NCI-H510A (cell line): Measurements from ENCODE around the gene MPP2.
"Not testable (repeated sequence)": the region's sequence is repeated elsewhere in the genome, so short reads cannot be mapped to it uniquely, and the experiment has no call there.

Experiments
- DNase-seq: peaks from one replicate; lab custom pipeline; 2025; lab: John Stamatoyannopoulos, UW

The MPP2 gene

DNA sequence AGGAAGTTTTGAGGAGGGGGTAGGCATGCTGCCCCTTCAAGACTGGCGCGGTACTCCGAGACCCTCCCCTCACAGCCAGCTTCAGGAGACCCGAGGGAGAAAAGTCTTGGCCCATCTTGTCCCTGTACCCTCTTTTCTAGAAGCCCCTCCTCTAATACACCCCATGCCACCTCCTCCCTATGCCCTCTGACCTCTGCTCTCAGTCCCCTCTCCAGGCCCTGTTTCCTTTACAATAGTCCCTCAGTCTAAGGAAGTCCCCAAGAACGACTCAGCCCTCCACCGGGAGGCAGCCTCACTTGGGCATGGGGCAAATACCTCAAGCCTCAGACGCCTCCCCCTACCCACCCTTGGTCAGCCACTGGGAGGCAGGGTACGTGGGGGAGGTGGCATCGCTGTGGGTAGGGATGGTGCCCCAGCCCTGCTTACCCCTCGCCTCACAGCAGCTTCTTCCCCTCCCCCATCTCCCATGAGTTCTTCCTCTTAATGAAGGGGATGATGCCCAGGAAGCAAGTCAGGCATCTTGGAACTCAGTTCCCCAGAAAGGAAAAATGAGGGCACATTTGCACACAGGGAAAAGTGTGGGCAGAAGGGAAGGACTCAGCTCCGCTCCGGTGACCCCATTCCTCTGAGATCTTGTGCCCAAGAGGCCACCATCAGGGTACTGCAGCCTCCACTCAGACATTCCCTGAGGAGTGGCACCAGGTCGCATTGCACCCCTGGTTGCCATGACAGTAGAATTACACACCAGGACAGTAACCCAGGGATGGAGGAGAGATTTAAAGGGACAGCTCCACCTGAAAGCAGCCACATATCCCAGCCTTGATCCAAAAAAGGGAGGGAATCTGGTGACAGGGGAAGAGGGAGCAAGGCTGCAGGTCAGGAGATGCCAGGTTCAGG, 6.2 kb downstream of the MPP2 start:
- no peak for DNase-seq

DNA sequence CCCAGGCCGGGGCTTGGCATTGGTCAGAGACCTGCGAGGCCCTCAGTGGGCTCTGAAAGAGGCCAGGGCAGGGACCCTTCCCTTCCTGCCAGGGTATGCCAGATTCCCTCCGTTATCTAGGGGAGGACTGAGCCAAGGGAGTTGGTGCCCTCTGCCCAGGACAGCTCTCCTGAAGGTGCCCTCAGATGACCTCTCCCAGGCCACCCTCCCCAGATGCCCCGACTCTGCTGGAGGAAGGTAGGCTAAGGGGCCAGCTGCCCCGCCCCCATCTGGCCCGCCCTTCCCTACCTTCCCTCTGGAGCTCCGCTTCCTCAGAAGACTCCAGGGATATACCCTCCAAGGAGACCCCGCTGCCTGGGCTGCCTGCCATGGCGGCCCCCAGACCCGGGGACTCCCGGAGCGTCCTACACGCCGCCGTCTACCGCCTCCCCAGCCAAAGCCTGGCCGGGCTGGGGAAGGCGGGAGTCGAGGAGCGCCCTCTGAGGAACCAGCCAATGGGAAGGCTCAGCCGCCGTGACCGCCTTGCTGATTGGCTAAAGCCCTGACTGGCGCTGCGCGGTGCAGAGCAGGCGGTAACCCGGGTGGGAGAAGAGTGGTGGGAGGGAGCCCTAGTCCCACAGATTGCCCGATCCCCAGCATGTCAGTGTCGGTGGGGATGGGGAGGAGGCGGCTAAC, 7.0 kb downstream of the MPP2 start:
- DNase-seq = peak; percentile 84

DNA sequence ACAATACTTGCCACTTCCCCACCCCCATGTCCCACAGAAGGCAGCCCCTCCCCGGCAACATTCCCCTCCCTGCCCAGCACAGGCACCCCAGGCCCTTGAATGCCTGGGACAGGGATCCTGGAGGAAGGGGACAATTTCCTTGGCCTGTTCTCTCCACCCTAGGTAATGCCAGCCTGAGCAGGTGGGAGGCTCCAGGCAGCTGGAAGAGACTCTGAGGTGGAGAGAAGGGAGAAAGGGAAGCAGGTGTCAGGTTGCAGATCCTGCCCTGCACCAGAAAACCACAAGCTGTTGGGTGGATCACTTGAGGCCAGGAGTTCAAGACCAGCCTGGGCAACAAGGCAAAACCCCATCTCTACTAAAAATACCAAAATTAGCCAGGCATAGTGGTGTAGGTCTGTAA, 8.9 kb downstream of the MPP2 start:
- DNase-seq = no peak

DNA sequence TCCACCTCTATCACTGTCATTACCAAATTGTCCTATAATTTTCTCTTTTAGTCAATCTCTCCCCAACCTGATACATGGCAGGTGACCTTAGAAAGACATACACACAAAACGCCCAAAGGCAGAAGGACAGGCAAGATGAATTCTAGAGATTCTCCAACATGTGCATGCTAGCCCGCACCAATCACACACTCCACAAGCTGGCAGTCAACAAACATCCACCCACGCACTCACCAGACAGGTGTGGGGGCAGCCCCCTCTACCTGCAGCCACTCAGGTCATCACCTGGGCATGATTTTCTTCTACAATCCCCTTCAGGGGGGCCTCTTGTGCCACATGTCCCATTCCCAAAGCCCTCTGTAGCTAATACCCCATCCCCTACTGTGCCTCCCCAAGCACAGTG, 9.5 kb downstream of the MPP2 start:
- no peak for DNase-seq

GRCh38 chr17:43894494-43894893, 12.8 kb downstream of the MPP2 start:
- not testable (repeated sequence) for DNase-seq

DNA sequence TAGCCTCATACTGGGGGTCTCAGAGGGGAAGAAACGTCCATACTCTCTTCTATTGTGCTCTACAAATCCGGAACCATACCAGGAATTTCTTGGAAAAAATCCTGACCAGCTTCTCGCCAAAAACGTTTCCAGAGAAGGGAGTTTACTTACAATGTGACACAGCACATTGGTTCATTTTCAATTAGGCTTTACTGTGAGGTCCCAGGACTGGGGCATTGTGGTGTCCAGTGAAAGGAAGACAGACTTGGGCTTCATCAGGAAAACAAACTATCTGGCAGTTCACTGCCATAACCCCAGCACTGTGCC, 14.7 kb downstream of the MPP2 start:
- DNase-seq = no peak

DNA sequence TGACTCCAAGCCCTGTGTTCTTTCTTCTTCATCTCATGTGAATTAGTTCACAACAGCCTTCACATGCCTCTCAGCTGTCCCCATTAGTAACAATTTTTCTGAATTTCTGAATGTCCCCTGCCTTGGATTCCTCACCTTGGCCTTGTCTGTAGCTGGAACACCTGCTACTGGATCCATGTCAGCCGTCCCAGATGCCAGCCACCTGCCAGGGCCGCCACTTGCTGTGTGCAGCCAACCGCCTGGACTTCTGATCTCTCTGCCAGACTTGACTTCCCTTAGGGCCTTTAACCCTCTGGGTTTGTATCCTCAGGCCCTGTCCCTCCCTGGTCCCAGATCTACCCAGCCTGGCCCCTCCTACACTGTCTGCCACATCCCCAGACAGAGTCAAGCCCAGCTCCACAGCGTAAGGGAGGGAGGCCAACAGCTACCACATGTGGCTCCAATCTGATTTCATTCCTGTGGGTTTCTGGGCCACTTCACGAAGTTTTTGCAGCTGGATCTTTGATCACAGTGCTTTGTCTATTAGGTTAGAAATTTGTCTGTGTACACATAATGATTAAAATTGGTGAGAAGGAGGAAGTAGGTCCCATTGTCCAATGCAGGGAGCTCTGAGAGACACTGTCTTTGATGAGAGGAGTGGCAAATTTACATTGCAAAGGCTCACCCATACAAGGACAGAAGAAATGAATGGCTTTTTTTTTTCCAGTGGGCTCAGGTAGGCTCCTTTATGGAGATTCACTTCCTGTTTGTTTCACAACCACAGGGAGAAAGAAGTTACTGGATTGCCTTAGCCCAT, 15.3 kb downstream of the MPP2 start:
- no peak for DNase-seq

- no peak for DNase-seq
These were observed 17.1 kb downstream of the MPP2 start for GRCh38 chr17:43890240-43890639.

DNA sequence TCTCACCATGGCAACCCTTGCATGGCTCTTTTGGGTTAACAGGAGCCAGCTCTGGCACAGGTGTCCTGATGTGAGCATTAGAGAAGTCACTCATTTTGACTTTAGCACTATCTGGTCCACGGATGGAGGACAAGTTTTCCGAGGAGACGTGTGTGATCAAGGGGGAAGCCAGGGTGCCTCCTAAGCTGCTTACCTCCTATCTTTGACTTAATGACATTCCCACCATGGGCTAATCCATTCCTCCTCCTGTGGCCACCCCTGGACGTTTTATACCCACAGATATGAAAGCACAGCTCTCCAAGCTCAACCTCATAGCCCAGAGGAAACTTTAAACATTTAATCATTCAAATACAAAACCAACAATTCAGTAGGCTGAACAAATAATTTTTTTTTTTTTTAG, 18.8 kb downstream of the MPP2 start:
- DNase-seq = no peak

- no peak for DNase-seq
These were observed 24.4 kb downstream of the MPP2 start for GRCh38 chr17:43882761-43883415.

DNA sequence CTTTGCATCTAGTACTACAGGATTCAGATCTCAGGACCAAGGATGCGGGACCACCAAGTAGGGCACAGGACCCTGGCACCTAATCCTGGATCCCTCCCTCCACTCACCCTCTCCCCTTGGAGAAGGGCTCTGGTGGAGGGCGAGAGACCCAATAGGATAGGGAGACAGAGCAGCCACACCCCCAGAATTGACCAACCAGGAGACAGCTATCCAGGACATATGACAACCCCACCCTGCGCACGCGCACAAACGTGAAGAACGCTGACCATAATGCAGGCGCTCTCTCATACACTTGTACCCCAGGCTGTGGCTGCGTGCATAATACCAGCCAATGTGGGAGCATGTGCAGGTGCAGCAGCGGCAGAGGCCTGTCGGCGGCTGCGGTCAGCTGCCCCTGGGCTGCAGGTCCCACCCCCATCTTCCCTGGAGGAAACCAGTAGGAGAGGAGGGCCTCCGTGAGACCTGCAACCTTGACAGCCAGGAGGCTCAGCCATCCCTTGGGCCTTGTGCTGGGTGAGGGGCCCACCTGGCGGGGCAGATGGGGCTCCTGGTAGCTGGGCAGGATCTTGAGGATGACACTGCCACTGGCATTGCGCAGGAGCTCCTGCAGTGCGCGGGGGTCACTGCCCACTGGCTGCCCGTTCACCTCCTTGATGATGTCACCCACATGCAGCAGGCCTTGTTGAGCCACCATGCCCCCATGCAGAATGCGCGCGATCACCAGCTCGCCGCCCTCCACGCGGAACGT, 25.4 kb downstream of the MPP2 start:
- DNase-seq = no peak

DNA sequence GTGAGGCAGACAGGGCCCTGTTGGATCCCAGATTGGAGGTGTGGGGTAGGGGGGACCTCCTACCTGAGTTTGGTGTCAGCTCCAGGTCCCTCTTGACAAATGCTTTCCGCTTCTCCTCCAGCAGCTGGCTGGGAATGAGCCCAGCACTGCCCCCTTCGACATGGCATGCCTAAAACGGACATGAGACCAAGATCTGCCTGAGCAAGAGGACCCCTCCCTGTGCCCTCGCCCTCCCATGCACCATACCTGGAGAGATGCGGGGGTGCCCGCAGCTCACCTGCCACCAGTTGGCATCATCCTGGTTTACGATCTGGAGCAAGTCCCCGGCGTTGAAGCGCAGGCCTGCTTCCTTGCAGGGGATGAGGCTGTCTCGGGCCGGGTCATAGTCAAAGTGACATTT, 26.2 kb downstream of the MPP2 start:
- no peak for DNase-seq

- no peak for DNase-seq
These were observed 26.8 kb downstream of the MPP2 start for GRCh38 chr17:43880420-43880991.

GRCh38 chr17:43879723-43880419, 27.5 kb downstream of the MPP2 start:
- no peak for DNase-seq

DNA sequence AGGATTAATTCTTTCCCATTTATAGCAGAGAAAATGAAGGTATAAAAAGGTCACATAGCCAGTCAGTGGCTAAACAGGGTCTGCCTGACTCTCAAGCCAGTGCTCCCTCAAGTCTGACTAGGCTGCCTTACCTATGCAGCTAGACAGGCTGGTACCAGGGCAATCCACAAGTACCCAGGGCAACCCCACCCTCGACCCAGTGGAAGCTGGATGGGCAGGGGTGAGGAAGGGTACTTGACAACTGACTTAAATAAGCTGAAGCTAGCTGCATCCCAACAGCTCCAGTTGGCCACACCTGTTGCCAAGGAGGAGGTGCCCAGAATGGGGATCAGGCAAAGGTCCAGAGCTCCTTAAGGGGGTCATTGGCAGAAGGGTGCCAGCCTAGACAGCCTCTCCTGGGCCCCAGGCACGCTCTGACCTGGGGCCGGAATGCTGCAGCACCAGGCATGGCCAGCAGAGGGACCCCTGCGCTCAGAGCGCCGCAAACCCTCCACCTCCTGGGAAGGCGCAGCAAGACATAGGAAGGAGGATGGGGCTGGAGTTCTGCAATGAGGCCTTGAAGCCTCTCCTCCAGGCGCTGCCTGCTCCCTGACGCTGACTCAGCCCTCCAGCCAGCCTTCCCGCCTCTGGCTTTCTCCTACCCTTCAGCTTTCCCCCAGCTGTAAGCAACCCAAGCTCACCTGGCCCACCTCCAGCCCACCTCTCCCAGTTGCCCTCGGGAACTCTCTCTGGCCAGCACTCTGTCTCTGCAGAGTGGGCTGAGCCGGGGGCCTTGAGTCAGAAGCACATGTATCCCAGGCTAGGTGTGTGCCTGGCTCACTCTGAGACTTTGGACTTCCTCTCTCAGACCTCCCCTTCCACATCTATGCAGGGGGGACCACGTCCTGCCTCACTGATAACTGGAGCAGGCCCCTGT, 28.8 kb downstream of the MPP2 start:
- no peak for DNase-seq

- DNase-seq = no peak
These were observed 29.7 kb downstream of the MPP2 start for GRCh38 chr17:43877451-43878155.

GRCh38 chr17:43877031-43877430, 30.3 kb downstream of the MPP2 start:
- DNase-seq = no peak

DNA sequence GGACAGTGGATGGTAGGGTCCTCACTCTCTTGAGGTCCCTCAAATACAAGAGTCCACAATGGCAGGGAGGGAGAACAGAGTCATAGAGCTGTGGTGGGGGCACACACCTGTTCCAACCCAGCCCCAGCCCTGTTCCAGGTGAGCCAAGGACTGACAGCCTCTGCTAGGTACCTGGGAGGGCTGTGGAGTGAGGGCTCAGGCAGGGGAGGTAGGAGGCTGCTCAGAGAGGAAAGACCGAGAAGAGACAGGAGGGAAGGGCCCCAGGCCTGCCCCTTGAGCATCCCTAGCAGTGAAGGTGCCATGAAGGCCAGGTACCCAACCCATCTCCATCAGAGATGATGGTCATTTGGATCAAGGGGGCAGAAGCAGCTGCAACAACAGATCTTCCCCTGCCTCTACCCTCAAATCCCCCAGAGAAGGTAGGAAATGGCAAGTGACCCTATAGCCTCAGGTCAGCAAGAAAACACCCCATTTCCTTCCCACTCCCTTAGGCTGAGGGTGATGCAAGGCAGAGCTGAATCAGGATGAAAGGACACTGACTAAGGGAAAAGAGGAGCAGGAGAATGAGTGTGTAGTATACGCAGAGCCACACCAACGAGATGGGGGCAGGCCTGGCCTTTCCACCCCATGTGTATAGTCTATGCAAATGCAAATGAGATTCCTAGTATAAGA, 31.7 kb downstream of the MPP2 start:
- no peak for DNase-seq
